A673 (cell line): Measurements from ENCODE around the gene BORCS6.

Source experiments
- CTCF ChIP-seq: fragments of 300-800, 200-600 bp; sonication (generic); conservative IDR thresholded peaks from 2 replicates; pipeline ENCODE4 v1.5.1; 2017; ENCODE audit warnings: low read depth, mild to moderate bottlenecking, antibody characterized with exemption, low read length, moderate library complexity, mixed read lengths
- EZH2 ChIP-seq: fragments of 200-600 bp; sonication (generic); IDR thresholded peaks from 2 replicates; pipeline ENCODE4 v1.6.1; 2017; ENCODE audit warnings: borderline replicate concordance, low read depth, mild to moderate bottlenecking, mixed read lengths, antibody characterized with exemption, low read length; ENCODE audit not compliant: poor library complexity, severe bottlenecking

- TF ChIP-seq CTCF (peak; percentile 40), EZH2 (no peak)
Measured at GRCh38 chr17:8223356-8224126, 33.6 kb upstream of the BORCS6 start.
